AG04450 (cell line): Measurements from ENCODE around the gene TMEM154. TPM values are rescaled to one million over a fixed set of nuclear protein-coding genes. Genes with fewer than 3 reads are reported as not detected.

ENCODE experiments used
- CTCF ChIA-PET: fragments of 300-600, 350-600 bp; formaldehyde crosslinking; extraction: SDS; loops from one replicate; lab custom pipeline; 2022; ENCODE audit warnings: antibody characterized with exemption, inconsistent platforms; lab: Charles Lee
- POLR2A ChIA-PET: fragments of 350-600 bp; formaldehyde crosslinking; extraction: SDS; loops from one replicate; lab custom pipeline; 2021; ENCODE audit warnings: antibody characterized with exemption, inconsistent platforms; lab: Yijun Ruan, JAX
- DNase-seq: peaks from one replicate; pipeline ENCODE4 v3.0.0-alpha.2; 2011; ENCODE audit warnings: low read depth, low spot score
- H3K27ac ChIP-seq: one replicate; pipeline ENCODE4 v1.5.1; 2012; ENCODE audit warnings: low read depth, low read length, control low read depth
- H3K27me3 ChIP-seq: one replicate; pipeline ENCODE4 v1.6.0; 2012; ENCODE audit warnings: low read length; ENCODE audit not compliant: control insufficient read depth, insufficient read depth
- H3K4me3 ChIP-seq: 2 replicates; pipeline ENCODE4 v1.5.1; 2011; ENCODE audit warnings: mild to moderate bottlenecking, low read depth, low read length, control low read depth
- H3K9me3 ChIP-seq: 2 replicates; pipeline ENCODE4 v1.5.1; 2012; ENCODE audit warnings: low read length; ENCODE audit not compliant: control insufficient read depth, insufficient read depth
- polyA plus RNA-seq: library from polyadenylated mRNA; depleted of rRNA; stranded (reverse); fragments of >200 nt; gene quantifications from 2 replicates; pipeline ENCODE4 v1.2.3, GENCODE V29; 2011; rRNA removed
- TF ChIP-seq, protein P1 (sequence below): IDR thresholded peaks from 2 replicates; pipeline ENCODE4 v1.5.1; 2011; ENCODE audit warnings: low read depth, low read length, control low read depth, inconsistent platforms

The TMEM154 gene
- polyA plus RNA-seq, 1 experiment: 0.63 TPM

DNA sequence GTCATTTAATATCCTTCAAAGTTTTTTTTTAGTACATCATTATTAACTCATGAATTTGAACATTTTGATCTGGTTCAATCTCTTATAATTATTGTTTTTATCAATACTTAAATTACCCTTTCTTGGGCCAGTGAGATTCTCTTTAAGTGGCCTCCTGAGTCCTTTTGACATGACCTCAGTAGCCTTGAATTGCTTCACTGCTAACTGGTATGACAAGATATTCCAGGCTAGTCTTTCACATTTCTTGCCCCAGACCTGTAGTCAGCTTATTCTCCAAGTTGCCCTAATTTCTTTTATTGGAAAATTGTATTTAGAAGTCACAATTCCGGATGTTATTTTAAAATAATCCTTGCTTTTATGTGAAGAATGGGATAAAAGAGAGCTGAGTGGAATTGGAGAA, 108.5 kb downstream of the TMEM154 start:
- TF ChIP-seq, protein P1, sequence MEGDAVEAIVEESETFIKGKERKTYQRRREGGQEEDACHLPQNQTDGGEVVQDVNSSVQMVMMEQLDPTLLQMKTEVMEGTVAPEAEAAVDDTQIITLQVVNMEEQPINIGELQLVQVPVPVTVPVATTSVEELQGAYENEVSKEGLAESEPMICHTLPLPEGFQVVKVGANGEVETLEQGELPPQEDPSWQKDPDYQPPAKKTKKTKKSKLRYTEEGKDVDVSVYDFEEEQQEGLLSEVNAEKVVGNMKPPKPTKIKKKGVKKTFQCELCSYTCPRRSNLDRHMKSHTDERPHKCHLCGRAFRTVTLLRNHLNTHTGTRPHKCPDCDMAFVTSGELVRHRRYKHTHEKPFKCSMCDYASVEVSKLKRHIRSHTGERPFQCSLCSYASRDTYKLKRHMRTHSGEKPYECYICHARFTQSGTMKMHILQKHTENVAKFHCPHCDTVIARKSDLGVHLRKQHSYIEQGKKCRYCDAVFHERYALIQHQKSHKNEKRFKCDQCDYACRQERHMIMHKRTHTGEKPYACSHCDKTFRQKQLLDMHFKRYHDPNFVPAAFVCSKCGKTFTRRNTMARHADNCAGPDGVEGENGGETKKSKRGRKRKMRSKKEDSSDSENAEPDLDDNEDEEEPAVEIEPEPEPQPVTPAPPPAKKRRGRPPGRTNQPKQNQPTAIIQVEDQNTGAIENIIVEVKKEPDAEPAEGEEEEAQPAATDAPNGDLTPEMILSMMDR: no peak
- peaks cover 3% of the 10 kb centered on the region for H3K27me3 ChIP-seq
- CTCF ChIA-PET: interaction anchor here (0.8 kb wide), 1 partner anchor 70 kb away, joined by 3 read pairs; no protein-coding TSS in a partner anchor
- no peak overlapping the region for H3K4me3 ChIP-seq
- POLR2A ChIA-PET: no interaction called here
- no peak overlapping the region for H3K27ac ChIP-seq
- H3K9me3 ChIP-seq: no peaks in the 10 kb centered on the region
- no peak for DNase-seq

Other genes with a start within 250 kb of the TMEM154 start
- 11.5 and 16.3 TPM in 2 replicates for gene FBXW7, start 143.9 kb downstream of the TMEM154 start, polyA plus RNA-seq
- not detected in 2 replicates for gene TIGD4, start 99.7 kb upstream of the TMEM154 start, polyA plus RNA-seq
- gene ARFIP1, start 100.0 kb upstream of the TMEM154 start, polyA plus RNA-seq: 29.1 and 42.0 TPM in 2 replicates